ENCODE measurements around the gene SLX4IP. TPM values are rescaled to one million over a fixed set of nuclear protein-coding genes. Genes with fewer than 3 reads are reported as not detected.

Gene SLX4IP
- total and polyA plus RNA-seq, 2 of the 13 experiments (the other 11 are each of a cell fraction or from before 2014, with no cell fraction given), result 3.6 to 7.3 TPM

DNA sequence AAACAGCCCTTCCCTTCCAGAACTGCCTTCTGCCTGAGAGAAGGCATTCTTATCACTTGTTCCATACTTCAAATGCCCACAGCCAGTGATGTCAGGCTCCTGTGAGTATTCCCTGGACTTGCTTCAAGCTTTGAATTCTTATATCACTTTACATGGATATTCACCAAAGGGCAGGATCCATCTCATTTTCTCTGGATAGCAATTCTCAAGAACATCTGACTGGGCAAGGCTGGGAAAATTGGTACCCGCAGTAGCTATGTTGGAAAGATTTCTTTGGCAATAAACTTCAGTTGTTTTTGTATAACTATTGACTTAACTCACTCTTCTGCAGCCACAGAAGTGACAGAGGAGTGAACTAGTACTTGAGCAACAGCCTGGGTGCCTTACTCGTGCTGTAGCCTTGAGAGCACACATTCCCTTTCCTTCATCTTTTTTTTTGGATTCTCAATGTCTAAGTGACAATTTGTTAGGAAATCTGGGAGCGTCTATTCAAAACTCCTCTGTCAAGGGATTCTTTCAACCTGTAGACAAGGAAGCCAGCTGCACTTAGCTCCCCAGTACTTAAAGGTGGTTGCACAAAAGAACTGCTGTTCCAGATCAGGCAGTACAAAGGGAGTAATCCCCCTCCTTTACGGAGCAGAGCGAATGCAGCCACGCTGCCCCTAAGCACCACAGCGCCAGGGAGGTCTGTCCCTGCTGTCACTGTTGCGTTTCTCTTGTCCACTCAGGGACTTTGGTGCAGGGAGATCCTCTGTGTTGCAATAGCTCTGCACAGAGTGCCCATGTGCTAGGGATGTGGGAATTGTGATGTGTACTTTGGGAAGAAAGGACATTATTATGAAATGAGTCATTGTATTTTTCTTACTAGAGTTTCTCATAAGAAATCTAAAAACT lies 169.1 kb downstream of the SLX4IP start (continued):
- TF ChIP-seq, protein P1, sequence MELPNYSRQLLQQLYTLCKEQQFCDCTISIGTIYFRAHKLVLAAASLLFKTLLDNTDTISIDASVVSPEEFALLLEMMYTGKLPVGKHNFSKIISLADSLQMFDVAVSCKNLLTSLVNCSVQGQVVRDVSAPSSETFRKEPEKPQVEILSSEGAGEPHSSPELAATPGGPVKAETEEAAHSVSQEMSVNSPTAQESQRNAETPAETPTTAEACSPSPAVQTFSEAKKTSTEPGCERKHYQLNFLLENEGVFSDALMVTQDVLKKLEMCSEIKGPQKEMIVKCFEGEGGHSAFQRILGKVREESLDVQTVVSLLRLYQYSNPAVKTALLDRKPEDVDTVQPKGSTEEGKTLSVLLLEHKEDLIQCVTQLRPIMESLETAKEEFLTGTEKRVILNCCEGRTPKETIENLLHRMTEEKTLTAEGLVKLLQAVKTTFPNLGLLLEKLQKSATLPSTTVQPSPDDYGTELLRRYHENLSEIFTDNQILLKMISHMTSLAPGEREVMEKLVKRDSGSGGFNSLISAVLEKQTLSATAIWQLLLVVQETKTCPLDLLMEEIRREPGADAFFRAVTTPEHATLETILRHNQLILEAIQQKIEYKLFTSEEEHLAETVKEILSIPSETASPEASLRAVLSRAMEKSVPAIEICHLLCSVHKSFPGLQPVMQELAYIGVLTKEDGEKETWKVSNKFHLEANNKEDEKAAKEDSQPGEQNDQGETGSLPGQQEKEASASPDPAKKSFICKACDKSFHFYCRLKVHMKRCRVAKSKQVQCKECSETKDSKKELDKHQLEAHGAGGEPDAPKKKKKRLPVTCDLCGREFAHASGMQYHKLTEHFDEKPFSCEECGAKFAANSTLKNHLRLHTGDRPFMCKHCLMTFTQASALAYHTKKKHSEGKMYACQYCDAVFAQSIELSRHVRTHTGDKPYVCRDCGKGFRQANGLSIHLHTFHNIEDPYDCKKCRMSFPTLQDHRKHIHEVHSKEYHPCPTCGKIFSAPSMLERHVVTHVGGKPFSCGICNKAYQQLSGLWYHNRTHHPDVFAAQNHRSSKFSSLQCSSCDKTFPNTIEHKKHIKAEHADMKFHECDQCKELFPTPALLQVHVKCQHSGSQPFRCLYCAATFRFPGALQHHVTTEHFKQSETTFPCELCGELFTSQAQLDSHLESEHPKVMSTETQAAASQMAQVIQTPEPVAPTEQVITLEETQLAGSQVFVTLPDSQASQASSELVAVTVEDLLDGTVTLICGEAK (IDR thresholded peaks at IDR 0.05), result no peak
- TF ChIP-seq, protein P1 (CRISPR knock-in tag; IDR thresholded peaks at IDR 0.05), result peak; percentile 87
- TF ChIP-seq, protein P2, sequence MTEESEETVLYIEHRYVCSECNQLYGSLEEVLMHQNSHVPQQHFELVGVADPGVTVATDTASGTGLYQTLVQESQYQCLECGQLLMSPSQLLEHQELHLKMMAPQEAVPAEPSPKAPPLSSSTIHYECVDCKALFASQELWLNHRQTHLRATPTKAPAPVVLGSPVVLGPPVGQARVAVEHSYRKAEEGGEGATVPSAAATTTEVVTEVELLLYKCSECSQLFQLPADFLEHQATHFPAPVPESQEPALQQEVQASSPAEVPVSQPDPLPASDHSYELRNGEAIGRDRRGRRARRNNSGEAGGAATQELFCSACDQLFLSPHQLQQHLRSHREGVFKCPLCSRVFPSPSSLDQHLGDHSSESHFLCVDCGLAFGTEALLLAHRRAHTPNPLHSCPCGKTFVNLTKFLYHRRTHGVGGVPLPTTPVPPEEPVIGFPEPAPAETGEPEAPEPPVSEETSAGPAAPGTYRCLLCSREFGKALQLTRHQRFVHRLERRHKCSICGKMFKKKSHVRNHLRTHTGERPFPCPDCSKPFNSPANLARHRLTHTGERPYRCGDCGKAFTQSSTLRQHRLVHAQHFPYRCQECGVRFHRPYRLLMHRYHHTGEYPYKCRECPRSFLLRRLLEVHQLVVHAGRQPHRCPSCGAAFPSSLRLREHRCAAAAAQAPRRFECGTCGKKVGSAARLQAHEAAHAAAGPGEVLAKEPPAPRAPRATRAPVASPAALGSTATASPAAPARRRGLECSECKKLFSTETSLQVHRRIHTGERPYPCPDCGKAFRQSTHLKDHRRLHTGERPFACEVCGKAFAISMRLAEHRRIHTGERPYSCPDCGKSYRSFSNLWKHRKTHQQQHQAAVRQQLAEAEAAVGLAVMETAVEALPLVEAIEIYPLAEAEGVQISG (CRISPR knock-in tag; IDR thresholded peaks at IDR 0.05), result peak; percentile 86
- TF ChIP-seq ATF1 (CRISPR knock-in tag; IDR thresholded peaks at IDR 0.05) (peak; percentile 12; the same call in 1 of the 2 replicates), EZH2 (conservative IDR thresholded peaks at IDR 0.05; ENCODE audit: low read depth, low read length) (no peak), RAD51 (IDR thresholded peaks at IDR 0.05; ENCODE audit: borderline replicate concordance) (no peak), ZNF543 (CRISPR knock-in tag; IDR thresholded peaks at IDR 0.05) (peak; percentile 92), RARG (CRISPR knock-in tag; IDR thresholded peaks at IDR 0.05; ENCODE audit: low read depth) (no peak), MAFF (IDR thresholded peaks at IDR 0.05; ENCODE audit: low read depth, low read length) (peak; percentile 60), ZNF263 (CRISPR knock-in tag; IDR thresholded peaks at IDR 0.05) (peak; percentile 57), NFATC3 (CRISPR knock-in tag; IDR thresholded peaks at IDR 0.05) (no peak), KLF15 (CRISPR knock-in tag; IDR thresholded peaks at IDR 0.05; ENCODE audit: borderline replicate concordance) (no peak), ZNF678 (CRISPR knock-in tag; IDR thresholded peaks at IDR 0.05) (no peak)
- TF ChIP-seq, protein P3, sequence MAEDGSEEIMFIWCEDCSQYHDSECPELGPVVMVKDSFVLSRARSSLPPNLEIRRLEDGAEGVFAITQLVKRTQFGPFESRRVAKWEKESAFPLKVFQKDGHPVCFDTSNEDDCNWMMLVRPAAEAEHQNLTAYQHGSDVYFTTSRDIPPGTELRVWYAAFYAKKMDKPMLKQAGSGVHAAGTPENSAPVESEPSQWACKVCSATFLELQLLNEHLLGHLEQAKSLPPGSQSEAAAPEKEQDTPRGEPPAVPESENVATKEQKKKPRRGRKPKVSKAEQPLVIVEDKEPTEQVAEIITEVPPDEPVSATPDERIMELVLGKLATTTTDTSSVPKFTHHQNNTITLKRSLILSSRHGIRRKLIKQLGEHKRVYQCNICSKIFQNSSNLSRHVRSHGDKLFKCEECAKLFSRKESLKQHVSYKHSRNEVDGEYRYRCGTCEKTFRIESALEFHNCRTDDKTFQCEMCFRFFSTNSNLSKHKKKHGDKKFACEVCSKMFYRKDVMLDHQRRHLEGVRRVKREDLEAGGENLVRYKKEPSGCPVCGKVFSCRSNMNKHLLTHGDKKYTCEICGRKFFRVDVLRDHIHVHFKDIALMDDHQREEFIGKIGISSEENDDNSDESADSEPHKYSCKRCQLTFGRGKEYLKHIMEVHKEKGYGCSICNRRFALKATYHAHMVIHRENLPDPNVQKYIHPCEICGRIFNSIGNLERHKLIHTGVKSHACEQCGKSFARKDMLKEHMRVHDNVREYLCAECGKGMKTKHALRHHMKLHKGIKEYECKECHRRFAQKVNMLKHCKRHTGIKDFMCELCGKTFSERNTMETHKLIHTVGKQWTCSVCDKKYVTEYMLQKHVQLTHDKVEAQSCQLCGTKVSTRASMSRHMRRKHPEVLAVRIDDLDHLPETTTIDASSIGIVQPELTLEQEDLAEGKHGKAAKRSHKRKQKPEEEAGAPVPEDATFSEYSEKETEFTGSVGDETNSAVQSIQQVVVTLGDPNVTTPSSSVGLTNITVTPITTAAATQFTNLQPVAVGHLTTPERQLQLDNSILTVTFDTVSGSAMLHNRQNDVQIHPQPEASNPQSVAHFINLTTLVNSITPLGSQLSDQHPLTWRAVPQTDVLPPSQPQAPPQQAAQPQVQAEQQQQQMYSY (CRISPR knock-in tag; IDR thresholded peaks at IDR 0.05), result no peak
